ENCODE data around the gene KL. TPM values are rescaled to one million over a fixed set of nuclear protein-coding genes. Genes with fewer than 3 reads are reported as not detected.

The KL gene
- total and polyA plus RNA-seq, 10 of the 15 experiments (the other 5 are each of a cell fraction or from before 2014, with no cell fraction given): 0.08 to 2.1 (median 1.4) TPM

GRCh38 chr13:33080972-33081590 lies 64.9 kb downstream of the KL start:
- no peaks in the 10 kb centered on the region for H3K27me3 ChIP-seq (replicated peaks in 1 of 2; ENCODE audit: control insufficient read depth in 2 of 2, insufficient read depth in 2 of 2, low read length in 1 of 2)
- no peak for ATAC-seq
- no peak overlapping the region for H3K4me2 ChIP-seq (ENCODE audit: control insufficient read depth, insufficient read depth)
- no peak for DNase-seq (ENCODE audit: low read depth, low spot score)
- RAD21 ChIA-PET (ENCODE audit: unreplicated experiment): no interaction called here
- WGBS (ENCODE audit: insufficient coverage, insufficient replicate concordance, low lambda C conversion rate, missing lambda C conversion rate): 61% methylated on average over 5 of the region's 5 CpGs
- H3K79me2 ChIP-seq (ENCODE audit: control insufficient read depth, insufficient read depth, low read length): no peaks in the 10 kb centered on the region
- no peak overlapping the region for H2AFZ ChIP-seq (ENCODE audit: control insufficient read depth, low read depth, low read length)
- intact Hi-C loops (cut with micrococcal nuclease; ENCODE audit: unreplicated experiment): no loop called here
- no peak for TF ChIP-seq NR2C1 (IDR thresholded peaks at IDR 0.05)
- no peak for TF ChIP-seq RUNX3 (IDR thresholded peaks at IDR 0.05; ENCODE audit: low read length)
- no peak for TF ChIP-seq MYC (IDR thresholded peaks at IDR 0.05; ENCODE audit: insufficient read depth, insufficient read length, insufficient replicate concordance, low read length, severe bottlenecking)
- TF ChIP-seq HDGF (IDR thresholded peaks at IDR 0.05): no peak
- TF ChIP-seq RAD51 (IDR thresholded peaks at IDR 0.05): no peak
- TF ChIP-seq YY1 (IDR thresholded peaks at IDR 0.05; ENCODE audit: low read depth, low read length): no peak
- TF ChIP-seq ASH2L (IDR thresholded peaks at IDR 0.05; ENCODE audit: borderline replicate concordance, low read depth): no peak
- no peak for TF ChIP-seq DPF2 (IDR thresholded peaks at IDR 0.05)
- no peak for TF ChIP-seq CUX1 (IDR thresholded peaks at IDR 0.05; ENCODE audit: insufficient replicate concordance, low read depth, low read length)
- TF ChIP-seq CHD2 (IDR thresholded peaks at IDR 0.05; ENCODE audit: borderline replicate concordance, low read depth, low read length): no peak
- TF ChIP-seq STAT3 (IDR thresholded peaks at IDR 0.05; ENCODE audit: low read depth, low read length): no peak
- no peak for TF ChIP-seq POLR2A (IDR thresholded peaks at IDR 0.05; ENCODE audit: low read depth, low read length)
- TF ChIP-seq SIN3A (IDR thresholded peaks at IDR 0.05; ENCODE audit: low read depth, low read length): no peak
- TF ChIP-seq NRF1 (conservative IDR thresholded peaks at IDR 0.05; ENCODE audit: low read depth, low read length): no peak
- no peak for TF ChIP-seq CHD1 (IDR thresholded peaks at IDR 0.05; ENCODE audit: low read depth, low read length)
- no peak for TF ChIP-seq ESRRA (IDR thresholded peaks at IDR 0.05; ENCODE audit: low read length)
- TF ChIP-seq CTCF (IDR thresholded peaks at IDR 0.05 in 2 of 3, conservative IDR thresholded peaks at IDR 0.05 in 1 of 3; ENCODE audit: control insufficient read depth in 2 of 3, extremely low read depth in 1 of 3, insufficient read depth in 1 of 3, low read depth in 3 of 3, low read length in 3 of 3): no peak
- CTCF ChIA-PET: interaction anchor here (0.8 to 2.3 kb wide), 2 partner anchors 26 to 462 kb away, joined by 3 to 5 read pairs; no protein-coding TSS in a partner anchor
- no peaks in the 10 kb centered on the region for H3K36me3 ChIP-seq (ENCODE audit: control insufficient read depth in 2 of 2, insufficient read depth in 2 of 2, low read length in 1 of 2)
- H3K4me3 ChIP-seq: no peak overlapping the region
- H3K27ac ChIP-seq (ENCODE audit: control insufficient read depth, insufficient read depth): no peak overlapping the region
- no TSS peak for BruUV-seq (replicated peaks)
- no peak for FAIRE-seq
- POLR2A ChIA-PET: interaction anchor here (0.5 kb wide), 1 partner anchor 429 kb away, joined by 4 read pairs; no protein-coding TSS in a partner anchor
- no peaks in the 10 kb centered on the region for H3K9me3 ChIP-seq (replicated peaks; ENCODE audit: control insufficient read depth, insufficient read depth, low read length)
- H4K20me1 ChIP-seq (ENCODE audit: control insufficient read depth, insufficient read depth): no peaks in the 10 kb centered on the region
- peaks cover 5% of the 10 kb centered on the region for H3K4me1 ChIP-seq (ENCODE audit: control insufficient read depth, insufficient read depth, low read length)
- H3K9ac ChIP-seq (ENCODE audit: control insufficient read depth, insufficient read depth, low read length): no peak overlapping the region
- in situ Hi-C loops (cut with MboI): no loop called here
- SMC1A ChIA-PET (ENCODE audit: uncharacterized antibody, unreplicated experiment): interaction anchor here (0.7 to 1.3 kb wide), 4 partner anchors 10 to 131 kb away, joined by 3 to 4 read pairs (median 4); no protein-coding TSS in a partner anchor

Data from GM12878 (cell line).